Neural crest cell (in vitro differentiated cells): ENCODE data around the gene SLC35D3. TPM values are rescaled to one million over a fixed set of nuclear protein-coding genes. Genes with fewer than 3 reads are reported as not detected.

ENCODE experiments used
- DNase-seq: peaks from one replicate; pipeline ENCODE4 v3.0.0; 2021; ENCODE audit warnings: low read depth, mixed read lengths, low spot score
- H3K27ac Mint-ChIP-seq: one replicate; pipeline ENCODE4 v1.8.0; 2021; ENCODE audit warnings: mild to moderate bottlenecking, mixed read lengths; ENCODE audit not compliant: unreplicated experiment
- H3K27me3 Mint-ChIP-seq: 2 replicates; pipeline ENCODE4 v1.8.0; 2021; ENCODE audit warnings: low read depth, mild to moderate bottlenecking, mixed read lengths
- H3K36me3 Mint-ChIP-seq: 2 replicates; pipeline ENCODE4 v1.8.0; 2021; ENCODE audit warnings: low read depth, mild to moderate bottlenecking, mixed read lengths
- H3K4me1 Mint-ChIP-seq: 2 replicates; pipeline ENCODE4 v1.8.0; 2021; ENCODE audit warnings: mixed read lengths
- H3K4me3 Mint-ChIP-seq: one replicate; pipeline ENCODE4 v1.8.0; 2021; ENCODE audit warnings: mild to moderate bottlenecking, mixed read lengths
- H3K9me3 Mint-ChIP-seq: 2 replicates; pipeline ENCODE4 v1.8.0; 2021; ENCODE audit warnings: mixed read lengths
- total RNA-seq: library from RNA; stranded (reverse); gene quantifications from 2 replicates; pipeline ENCODE4 v1.2.1, GENCODE V29; 2021
- TF ChIP-seq, protein P1 (sequence below): fragments of 200-600 bp; sonication (generic); conservative IDR thresholded peaks from 2 replicates; pipeline ENCODE4 v1.5.0; 2021; ENCODE audit warnings: antibody characterized with exemption, mild to moderate bottlenecking

Gene SLC35D3
- total RNA-seq, 1 donor from 2014 or later, result not detected

DNA sequence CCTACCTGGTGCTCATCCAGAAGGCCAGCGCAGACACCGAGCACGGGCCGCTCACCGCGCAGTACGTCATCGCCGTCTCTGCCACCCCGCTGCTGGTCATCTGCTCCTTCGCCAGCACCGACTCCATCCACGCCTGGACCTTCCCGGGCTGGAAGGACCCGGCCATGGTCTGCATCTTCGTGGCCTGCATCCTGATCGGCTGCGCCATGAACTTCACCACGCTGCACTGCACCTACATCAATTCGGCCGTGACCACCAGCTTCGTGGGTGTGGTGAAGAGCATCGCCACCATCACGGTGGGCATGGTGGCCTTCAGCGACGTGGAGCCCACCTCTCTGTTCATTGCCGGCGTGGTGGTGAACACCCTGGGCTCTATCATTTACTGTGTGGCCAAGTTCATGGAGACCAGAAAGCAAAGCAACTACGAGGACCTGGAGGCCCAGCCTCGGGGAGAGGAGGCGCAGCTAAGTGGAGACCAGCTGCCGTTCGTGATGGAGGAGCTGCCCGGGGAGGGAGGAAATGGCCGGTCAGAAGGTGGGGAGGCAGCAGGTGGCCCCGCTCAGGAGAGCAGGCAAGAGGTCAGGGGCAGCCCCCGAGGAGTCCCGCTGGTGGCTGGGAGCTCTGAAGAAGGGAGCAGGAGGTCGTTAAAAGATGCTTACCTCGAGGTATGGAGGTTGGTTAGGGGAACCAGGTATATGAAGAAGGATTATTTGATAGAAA lies 2.0 kb downstream of the SLC35D3 start:
- TF ChIP-seq, protein P1, sequence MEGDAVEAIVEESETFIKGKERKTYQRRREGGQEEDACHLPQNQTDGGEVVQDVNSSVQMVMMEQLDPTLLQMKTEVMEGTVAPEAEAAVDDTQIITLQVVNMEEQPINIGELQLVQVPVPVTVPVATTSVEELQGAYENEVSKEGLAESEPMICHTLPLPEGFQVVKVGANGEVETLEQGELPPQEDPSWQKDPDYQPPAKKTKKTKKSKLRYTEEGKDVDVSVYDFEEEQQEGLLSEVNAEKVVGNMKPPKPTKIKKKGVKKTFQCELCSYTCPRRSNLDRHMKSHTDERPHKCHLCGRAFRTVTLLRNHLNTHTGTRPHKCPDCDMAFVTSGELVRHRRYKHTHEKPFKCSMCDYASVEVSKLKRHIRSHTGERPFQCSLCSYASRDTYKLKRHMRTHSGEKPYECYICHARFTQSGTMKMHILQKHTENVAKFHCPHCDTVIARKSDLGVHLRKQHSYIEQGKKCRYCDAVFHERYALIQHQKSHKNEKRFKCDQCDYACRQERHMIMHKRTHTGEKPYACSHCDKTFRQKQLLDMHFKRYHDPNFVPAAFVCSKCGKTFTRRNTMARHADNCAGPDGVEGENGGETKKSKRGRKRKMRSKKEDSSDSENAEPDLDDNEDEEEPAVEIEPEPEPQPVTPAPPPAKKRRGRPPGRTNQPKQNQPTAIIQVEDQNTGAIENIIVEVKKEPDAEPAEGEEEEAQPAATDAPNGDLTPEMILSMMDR, result no peak
- no peaks in the 10 kb centered on the region for H3K36me3 Mint-ChIP-seq
- no peak overlapping the region for H3K27ac Mint-ChIP-seq
- H3K4me1 Mint-ChIP-seq, result peaks cover 6% of the 10 kb centered on the region
- H3K27me3 Mint-ChIP-seq, result peaks cover 52% of the 10 kb centered on the region
- H3K9me3 Mint-ChIP-seq, result peaks cover 3% of the 10 kb centered on the region
- no peak for DNase-seq
- H3K4me3 Mint-ChIP-seq, result peak overlapping the region; percentile 78

DNA sequence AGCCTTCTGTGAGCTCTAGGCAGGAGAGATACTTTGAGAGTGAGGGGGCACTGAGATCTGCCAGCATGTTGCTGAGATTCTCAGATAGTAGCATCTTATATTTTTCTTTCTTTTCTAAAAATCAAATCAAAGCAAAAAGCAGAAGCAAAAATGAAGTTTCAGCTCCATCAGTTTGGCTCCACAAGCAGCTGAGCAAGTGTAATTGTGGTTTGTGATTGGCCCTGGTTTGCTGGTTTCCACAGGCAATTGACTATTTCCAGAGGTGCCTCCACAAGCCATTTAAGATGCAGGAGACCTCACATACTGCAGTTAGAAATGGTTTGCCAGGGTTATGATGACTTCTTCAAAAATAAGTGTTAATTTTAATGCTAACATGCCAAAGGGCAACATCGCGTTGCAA lies 4.3 kb downstream of the SLC35D3 start:
- DNase-seq, result no peak
- H3K4me1 Mint-ChIP-seq, result no peaks in the 10 kb centered on the region
- peaks cover 3% of the 10 kb centered on the region for H3K9me3 Mint-ChIP-seq
- TF ChIP-seq, protein P1, result no peak
- H3K27me3 Mint-ChIP-seq, result peaks cover 30% of the 10 kb centered on the region
- H3K4me3 Mint-ChIP-seq, result no peak overlapping the region
- H3K36me3 Mint-ChIP-seq, result no peaks in the 10 kb centered on the region
- H3K27ac Mint-ChIP-seq, result no peak overlapping the region

DNA sequence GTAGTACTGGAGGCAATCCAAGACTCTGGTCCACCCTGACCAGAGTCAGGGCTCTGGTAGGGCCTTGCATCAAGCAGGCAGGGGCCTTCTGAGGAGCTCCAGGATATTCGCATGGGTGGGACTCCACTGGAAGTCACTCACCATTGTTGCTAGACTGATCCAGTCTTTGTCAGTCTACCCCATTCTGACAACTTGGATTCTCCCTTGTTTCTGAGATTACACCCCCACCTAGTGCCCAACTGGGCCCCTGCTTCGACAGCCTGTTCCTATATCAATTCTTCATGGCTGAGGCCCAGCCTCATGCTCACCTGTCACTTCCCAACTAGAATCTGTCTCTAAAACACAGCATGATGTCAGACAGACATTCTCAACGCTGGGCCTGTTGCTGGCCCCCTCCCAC lies 5.2 kb downstream of the SLC35D3 start:
- TF ChIP-seq, protein P1, result peak; percentile 24
- no peak for DNase-seq
- Mint-ChIP-seq H3K9me3 (peaks cover 3% of the 10 kb centered on the region), H3K36me3 (no peaks in the 10 kb centered on the region), H3K27ac (no peak overlapping the region), H3K4me3 (peak overlapping the region; percentile 49), H3K27me3 (peaks cover 26% of the 10 kb centered on the region), H3K4me1 (no peaks in the 10 kb centered on the region)

DNA sequence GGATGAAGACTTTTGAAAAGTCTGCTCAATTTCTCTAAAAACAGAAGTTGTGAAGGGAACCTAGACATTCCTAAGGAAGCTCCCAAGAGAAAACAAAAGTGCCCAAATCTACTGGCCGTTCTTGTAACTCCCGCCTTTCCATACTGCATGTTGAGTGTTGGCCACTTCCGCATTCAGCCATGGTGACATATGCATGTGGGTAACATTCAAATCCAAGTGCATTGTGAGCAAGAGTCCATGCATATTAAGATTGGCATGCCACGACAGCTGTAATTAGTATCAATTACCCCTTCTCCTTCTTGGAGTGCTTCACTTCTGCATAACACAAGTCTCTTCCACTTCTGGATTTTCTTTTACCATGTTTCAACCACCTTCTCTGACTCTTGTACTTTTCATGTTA lies 8.4 kb downstream of the SLC35D3 start:
- Mint-ChIP-seq H3K4me3 (no peak overlapping the region), H3K27ac (no peak overlapping the region), H3K9me3 (peaks cover 3% of the 10 kb centered on the region), H3K4me1 (no peaks in the 10 kb centered on the region), H3K27me3 (peaks cover 11% of the 10 kb centered on the region), H3K36me3 (no peaks in the 10 kb centered on the region)
- TF ChIP-seq, protein P1, result no peak
- no peak for DNase-seq

DNA sequence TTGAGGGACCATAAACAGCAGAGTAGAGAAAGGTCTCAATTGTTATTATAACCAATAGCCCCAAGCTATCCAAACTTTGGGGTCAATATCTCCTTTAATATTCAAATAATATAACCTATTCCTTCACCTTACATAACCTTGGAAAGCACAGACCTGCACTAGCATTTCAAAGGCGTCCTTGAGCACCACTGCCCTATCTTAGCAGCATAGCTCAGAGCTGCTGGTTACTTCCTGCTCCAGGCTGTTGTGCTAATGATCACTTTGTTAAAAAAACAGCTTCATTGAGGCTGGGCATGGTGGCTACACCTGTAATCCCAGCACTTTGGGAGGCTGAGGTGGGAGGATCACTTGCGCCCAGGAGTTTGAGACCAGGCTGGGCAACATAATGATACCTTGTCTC lies 10.5 kb downstream of the SLC35D3 start:
- no peak overlapping the region for H3K4me3 Mint-ChIP-seq
- peaks cover 3% of the 10 kb centered on the region for H3K9me3 Mint-ChIP-seq
- no peaks in the 10 kb centered on the region for H3K4me1 Mint-ChIP-seq
- H3K27ac Mint-ChIP-seq, result no peak overlapping the region
- H3K36me3 Mint-ChIP-seq, result no peaks in the 10 kb centered on the region
- no peak for DNase-seq
- TF ChIP-seq, protein P1, result no peak
- peaks cover 7% of the 10 kb centered on the region for H3K27me3 Mint-ChIP-seq
